Cardiac muscle cell (in vitro differentiated cells and primary cell): ENCODE data around the gene MTTP. TPM values are rescaled to one million over a fixed set of nuclear protein-coding genes. Genes with fewer than 3 reads are reported as not detected.

Experiments
- DNase-seq, 2 donors: peaks; one replicate each; pipeline versions ENCODE4 v3.0.0 to v3.0.0-alpha.2; 2010 to 2017; ENCODE audit warnings: low read depth in 1 of 2, low spot score in 1 of 2
- H3K27ac ChIP-seq: fragments of 200-600 bp; sonication (generic); 2 replicates; pipeline ENCODE4 v1.5.1; 2016
- H3K27me3 ChIP-seq: fragments of 200-600 bp; sonication (generic); 2 replicates; pipeline ENCODE4 v1.6.0; 2016; ENCODE audit warnings: control low read depth
- H3K36me3 ChIP-seq: fragments of 200-600 bp; sonication (generic); 2 replicates; pipeline ENCODE4 v1.5.1; 2016; ENCODE audit warnings: control low read depth
- H3K4me1 ChIP-seq: fragments of 200-600 bp; sonication (generic); 2 replicates; pipeline ENCODE4 v1.8.1; 2017; ENCODE audit warnings: low read depth, mild to moderate bottlenecking, mixed run types
- H3K4me3 ChIP-seq: fragments of 200-600 bp; sonication (generic); 2 replicates; pipeline ENCODE4 v1.5.1; 2016; ENCODE audit warnings: mild to moderate bottlenecking
- H3K9me3 ChIP-seq: fragments of 200-600 bp; sonication (generic); 2 replicates; pipeline ENCODE4 v1.5.1; 2017; ENCODE audit warnings: low read depth, mild to moderate bottlenecking, control low read depth
- polyA plus RNA-seq: library from polyadenylated mRNA; unstranded; fragments of >200 nt; fragmentation: Nextera tagmentation; extraction: Ambion mirVana; gene quantifications from 2 replicates; pipeline ENCODE4 v1.2.1, GENCODE V29; 2016
- total RNA-seq: library from RNA; depleted of rRNA; stranded (reverse); fragments of >200 nt; gene quantifications from 2 replicates; pipeline ENCODE4 v1.2.3, GENCODE V29; 2016
- TF ChIP-seq, protein P1 (sequence below): IDR thresholded peaks from 2 replicates; pipeline ENCODE4 v1.5.1; 2012; ENCODE audit warnings: low read depth, mild to moderate bottlenecking, low read length

Gene MTTP
- total and polyA plus RNA-seq, 2 experiments from 2014 or later, result 0.69 to 2.1 TPM

DNA sequence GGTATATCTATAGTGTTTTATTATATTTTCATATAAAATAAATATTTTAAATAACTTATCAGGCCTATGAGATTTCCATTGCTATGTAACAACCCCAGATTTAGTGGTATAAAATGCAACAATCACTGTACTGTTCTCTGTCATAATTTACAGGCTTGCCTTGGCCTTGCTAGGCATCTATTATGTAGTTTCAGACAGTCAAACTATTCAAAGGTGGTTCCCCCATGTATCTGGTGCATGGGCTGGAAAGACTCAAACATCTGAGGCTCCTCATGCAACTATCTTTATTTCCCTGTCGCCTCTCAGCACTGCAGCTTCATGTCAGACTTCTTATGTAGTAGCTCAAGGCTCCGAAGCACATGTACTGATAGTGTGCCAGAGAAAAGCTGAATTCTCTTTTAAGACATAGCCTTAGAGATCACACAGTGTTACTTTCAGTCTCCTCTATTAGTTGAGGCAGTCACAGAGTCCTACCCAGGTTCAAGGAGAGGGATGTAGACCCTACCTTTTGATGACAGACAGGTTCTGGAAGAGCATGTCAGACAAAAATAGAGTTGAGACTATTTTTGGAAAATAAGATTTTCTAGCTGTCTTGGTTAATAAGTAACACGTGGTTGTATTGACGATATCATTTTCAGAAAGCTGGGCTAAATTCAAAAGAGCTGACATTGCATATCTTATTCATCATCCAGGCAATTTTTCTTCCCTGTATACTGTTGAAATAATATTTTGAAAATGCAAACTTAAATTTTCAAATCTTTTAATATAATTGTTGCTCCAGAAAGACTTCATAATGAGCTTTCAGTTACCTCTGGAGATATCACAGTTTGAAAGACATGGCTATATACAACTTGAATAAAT is 19.4 kb downstream of the MTTP start:
- DNase-seq, result peak in 1 of 2 donors; percentile 22
- H3K4me3 ChIP-seq, result no peak overlapping the region
- H3K4me1 ChIP-seq, result peaks cover 11% of the 10 kb centered on the region
- H3K27me3 ChIP-seq, result no peaks in the 10 kb centered on the region
- H3K27ac ChIP-seq, result peak overlapping the region; percentile 46
- TF ChIP-seq, protein P1, sequence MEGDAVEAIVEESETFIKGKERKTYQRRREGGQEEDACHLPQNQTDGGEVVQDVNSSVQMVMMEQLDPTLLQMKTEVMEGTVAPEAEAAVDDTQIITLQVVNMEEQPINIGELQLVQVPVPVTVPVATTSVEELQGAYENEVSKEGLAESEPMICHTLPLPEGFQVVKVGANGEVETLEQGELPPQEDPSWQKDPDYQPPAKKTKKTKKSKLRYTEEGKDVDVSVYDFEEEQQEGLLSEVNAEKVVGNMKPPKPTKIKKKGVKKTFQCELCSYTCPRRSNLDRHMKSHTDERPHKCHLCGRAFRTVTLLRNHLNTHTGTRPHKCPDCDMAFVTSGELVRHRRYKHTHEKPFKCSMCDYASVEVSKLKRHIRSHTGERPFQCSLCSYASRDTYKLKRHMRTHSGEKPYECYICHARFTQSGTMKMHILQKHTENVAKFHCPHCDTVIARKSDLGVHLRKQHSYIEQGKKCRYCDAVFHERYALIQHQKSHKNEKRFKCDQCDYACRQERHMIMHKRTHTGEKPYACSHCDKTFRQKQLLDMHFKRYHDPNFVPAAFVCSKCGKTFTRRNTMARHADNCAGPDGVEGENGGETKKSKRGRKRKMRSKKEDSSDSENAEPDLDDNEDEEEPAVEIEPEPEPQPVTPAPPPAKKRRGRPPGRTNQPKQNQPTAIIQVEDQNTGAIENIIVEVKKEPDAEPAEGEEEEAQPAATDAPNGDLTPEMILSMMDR, result no peak
- H3K9me3 ChIP-seq, result no peaks in the 10 kb centered on the region
- no peaks in the 10 kb centered on the region for H3K36me3 ChIP-seq

DNA sequence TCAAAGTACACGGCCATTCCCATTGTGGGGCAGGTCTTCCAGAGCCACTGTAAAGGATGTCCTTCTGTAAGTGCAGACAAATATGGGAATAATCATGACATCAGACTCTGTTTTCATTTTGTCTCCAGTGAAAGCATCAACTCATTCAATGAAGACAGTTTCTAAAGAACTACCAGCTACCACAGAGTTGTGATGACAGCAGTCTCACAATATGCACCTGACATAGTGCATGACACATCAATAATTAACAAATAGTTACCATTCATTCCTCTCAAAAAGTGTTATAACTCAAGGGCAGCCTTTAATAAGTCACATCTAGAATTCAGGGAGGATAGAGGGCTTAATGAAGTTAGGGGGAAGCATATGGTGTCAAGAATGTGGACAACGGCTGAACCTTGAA is 20.2 kb downstream of the MTTP start:
- Histone ChIP-seq H3K36me3 (no peaks in the 10 kb centered on the region), H3K4me1 (peaks cover 11% of the 10 kb centered on the region), H3K27ac (no peak overlapping the region), H3K4me3 (no peak overlapping the region), H3K27me3 (no peaks in the 10 kb centered on the region), H3K9me3 (no peaks in the 10 kb centered on the region)
- no peak for DNase-seq
- TF ChIP-seq, protein P1, result no peak

DNA sequence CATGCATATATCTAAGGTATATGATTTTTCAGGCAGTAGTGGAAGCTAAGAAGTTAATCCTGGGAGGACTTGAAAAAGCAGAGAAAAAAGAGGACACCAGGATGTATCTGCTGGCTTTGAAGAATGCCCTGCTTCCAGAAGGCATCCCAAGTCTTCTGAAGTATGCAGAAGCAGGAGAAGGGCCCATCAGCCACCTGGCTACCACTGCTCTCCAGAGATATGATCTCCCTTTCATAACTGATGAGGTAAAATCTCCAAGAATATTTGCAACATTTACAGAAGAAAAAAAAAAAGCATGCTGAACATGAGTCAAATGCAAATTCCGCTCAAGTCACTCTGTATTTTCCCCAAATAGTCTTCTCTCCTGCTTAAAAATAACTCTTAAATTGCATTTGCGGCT is 32.1 kb downstream of the MTTP start:
- Histone ChIP-seq H3K9me3 (no peaks in the 10 kb centered on the region), H3K36me3 (no peaks in the 10 kb centered on the region), H3K4me3 (no peak overlapping the region), H3K27ac (no peak overlapping the region), H3K27me3 (no peaks in the 10 kb centered on the region), H3K4me1 (no peaks in the 10 kb centered on the region)
- DNase-seq, result no peak
- TF ChIP-seq, protein P1, result no peak

DNA sequence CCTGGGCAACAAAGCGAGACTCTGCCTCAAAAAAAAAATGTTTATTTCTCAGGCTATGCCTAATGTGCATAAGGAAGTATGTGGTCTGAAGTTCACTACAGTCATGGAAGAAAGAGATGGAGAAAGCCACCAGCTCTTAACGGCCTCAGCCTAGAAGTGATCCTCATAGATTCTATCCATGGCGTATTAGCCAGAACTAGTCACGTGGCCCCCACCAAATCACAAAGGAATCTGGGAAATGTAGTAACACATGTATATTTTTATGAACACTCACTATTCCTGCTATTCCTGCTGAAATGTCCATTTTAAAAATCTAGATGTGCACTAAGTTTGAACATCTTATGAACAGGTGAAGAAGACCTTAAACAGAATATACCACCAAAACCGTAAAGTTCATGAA is 33.8 kb downstream of the MTTP start:
- Histone ChIP-seq H3K27ac (no peak overlapping the region), H3K4me3 (no peak overlapping the region), H3K4me1 (no peaks in the 10 kb centered on the region), H3K27me3 (no peaks in the 10 kb centered on the region), H3K9me3 (no peaks in the 10 kb centered on the region), H3K36me3 (no peaks in the 10 kb centered on the region)
- TF ChIP-seq, protein P1, result no peak
- DNase-seq, result no peak

DNA sequence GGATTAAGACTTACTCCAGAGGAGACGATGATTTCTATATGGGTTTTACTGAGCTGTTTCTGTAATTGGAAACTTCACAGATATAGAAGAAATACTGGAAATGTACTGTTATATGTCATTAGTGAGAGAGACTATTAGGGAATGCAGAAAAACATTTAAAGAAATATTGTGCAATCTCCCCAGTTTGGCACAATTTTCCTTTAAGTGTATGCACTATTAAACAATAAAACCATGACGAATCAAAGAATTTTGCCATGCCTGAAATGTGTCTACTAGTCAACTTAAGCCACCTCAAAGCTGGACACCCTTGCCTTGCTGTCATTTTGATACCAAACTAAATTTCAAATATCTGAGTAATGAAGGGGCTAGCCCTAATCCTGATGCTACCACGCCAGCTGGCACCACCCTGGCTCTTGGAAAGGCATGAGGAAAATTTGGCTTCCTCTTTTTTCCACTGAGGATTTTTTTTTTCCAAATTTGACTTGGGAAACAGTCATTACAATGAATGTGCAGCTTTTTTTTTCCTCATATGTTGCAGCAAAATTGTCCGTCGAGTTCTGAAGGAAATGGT is 36.1 kb downstream of the MTTP start:
- Histone ChIP-seq H3K9me3 (no peaks in the 10 kb centered on the region), H3K4me1 (peaks cover 5% of the 10 kb centered on the region), H3K4me3 (no peak overlapping the region), H3K27me3 (no peaks in the 10 kb centered on the region), H3K36me3 (no peaks in the 10 kb centered on the region), H3K27ac (no peak overlapping the region)
- no peak for DNase-seq
- TF ChIP-seq, protein P1, result no peak
